Subcutaneous adipose tissue (tissue), 4 donors: ENCODE data around the gene NELL1. TPM values are rescaled to one million over a fixed set of nuclear protein-coding genes. Genes with fewer than 3 reads are reported as not detected.

Source experiments
- total RNA-seq, 4 donors: library from RNA; depleted of rRNA; stranded (reverse); fragments of >200 nt; gene quantifications; one replicate each; pipeline ENCODE4 v1.1.0, GENCODE V29; 2016
- TF ChIP-seq, protein P1 (sequence below): fragments of 450-650 bp; IDR thresholded peaks from one replicate; pipeline ENCODE4 v1.5.1; 2016; ENCODE audit warnings: low read depth, mild to moderate bottlenecking, control low read depth, antibody characterized with exemption, moderate library complexity

Gene NELL1
- not detected for total RNA-seq

DNA sequence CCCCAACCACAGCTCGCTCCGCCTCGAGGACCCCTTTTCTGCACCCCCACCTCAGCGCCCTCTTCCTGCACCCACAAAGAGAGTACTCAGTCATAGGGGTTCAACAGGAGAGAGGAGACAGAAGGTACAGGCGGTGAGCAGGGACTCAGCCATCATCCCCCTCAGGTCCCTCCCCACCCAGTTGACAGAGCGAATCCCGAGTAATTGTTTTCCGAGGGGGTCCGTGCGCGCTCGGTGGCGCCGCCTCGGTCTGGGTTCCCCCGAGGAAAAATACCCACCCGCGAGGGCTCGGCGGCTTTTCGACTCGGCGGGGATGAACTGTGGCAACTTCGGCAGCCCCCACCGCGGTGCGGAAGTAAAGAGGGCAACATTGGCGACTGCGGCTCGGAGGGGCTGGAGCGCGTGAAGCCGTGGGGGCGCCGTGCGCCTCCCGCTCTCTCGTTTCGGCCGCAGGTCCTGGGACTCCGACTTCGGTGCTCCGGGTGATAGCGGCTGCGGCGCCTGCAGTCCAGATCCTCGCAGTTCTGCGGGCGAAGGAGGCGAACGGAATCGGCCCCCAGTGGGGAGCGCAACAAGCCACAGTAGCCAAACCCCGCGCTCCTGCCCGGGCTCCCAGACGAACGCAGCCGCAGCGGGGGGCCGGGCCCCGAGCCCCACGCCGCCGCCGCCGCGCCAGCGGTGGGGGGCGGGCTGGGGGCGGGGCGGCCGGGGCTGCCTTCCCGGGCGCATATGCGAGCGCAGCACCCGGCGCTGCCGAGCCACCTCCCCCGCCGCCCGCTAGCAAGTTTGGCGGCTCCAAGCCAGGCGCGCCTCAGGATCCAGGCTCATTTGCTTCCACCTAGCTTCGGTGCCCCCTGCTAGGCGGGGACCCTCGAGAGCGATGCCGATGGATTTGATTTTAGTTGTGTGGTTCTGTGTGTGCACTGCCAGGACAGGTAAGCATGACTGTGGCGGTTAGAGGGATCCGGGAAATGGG is at the start of gene NELL1:
Gene NELL1, plus strand, starts transcription at position 743 of the 976 bp plus-strand sequence.
- TF ChIP-seq, protein P1, sequence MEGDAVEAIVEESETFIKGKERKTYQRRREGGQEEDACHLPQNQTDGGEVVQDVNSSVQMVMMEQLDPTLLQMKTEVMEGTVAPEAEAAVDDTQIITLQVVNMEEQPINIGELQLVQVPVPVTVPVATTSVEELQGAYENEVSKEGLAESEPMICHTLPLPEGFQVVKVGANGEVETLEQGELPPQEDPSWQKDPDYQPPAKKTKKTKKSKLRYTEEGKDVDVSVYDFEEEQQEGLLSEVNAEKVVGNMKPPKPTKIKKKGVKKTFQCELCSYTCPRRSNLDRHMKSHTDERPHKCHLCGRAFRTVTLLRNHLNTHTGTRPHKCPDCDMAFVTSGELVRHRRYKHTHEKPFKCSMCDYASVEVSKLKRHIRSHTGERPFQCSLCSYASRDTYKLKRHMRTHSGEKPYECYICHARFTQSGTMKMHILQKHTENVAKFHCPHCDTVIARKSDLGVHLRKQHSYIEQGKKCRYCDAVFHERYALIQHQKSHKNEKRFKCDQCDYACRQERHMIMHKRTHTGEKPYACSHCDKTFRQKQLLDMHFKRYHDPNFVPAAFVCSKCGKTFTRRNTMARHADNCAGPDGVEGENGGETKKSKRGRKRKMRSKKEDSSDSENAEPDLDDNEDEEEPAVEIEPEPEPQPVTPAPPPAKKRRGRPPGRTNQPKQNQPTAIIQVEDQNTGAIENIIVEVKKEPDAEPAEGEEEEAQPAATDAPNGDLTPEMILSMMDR = no peak

DNA sequence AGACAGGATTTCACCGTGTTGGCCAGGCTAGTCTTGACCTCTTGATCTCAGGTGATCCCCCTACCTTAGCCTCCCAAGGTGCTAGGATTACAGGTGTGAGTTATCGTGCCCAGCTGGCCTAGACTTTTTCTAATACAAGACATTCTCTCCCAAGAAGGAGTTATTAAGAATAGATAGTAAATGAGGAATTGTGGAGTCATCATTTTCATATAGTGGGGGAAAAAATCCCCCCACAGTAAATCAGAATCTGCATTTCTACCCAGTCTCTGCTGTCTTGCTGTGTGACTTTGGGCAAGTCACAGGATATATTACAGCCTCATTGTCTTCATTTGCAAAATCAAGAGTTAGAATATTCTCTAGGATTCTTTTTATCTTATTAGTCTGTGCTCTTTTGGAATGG is 48.4 kb upstream of the NELL1 start:
- TF ChIP-seq, protein P1 = no peak

DNA sequence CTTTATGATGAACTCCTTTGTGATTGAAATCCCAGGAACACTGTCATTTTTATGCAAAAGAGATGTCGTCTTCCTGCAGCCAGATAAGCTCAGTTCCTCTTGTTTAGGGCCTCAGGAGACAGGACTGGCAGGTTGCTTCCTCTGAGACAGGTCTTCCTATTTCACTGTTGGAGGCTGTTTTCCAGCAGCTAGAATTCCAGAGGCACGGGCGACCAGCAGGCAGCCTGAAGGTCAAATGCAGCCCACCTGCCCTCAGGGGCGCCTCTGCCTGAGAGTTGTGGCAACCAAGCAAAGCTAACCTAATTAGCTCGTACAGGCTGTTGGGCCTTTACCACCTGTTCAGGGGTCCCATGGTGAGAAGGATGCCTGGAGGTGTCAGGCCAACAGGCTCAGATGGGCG is 47.7 kb upstream of the NELL1 start:
- TF ChIP-seq, protein P1 = no peak

DNA sequence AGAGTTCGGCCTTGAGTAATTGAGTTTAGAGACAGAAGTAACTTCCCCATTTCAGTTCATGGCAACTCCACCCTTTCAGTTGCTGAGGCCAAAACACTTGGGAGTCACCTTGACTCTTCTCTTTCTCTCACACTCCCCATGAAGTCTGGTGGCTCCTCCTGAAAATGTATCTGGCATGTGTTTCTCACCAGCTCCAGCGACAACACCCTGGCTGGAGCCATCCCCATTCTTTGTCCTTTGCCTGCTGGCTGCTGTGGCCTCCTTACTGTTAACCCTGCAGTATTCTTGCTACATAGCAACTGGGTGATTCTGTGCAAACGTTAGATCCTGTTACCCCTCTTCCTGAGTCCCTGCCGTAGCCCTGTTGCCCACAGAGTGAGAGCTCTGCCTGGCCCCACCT is 46.1 kb upstream of the NELL1 start:
- TF ChIP-seq, protein P1 = no peak

DNA sequence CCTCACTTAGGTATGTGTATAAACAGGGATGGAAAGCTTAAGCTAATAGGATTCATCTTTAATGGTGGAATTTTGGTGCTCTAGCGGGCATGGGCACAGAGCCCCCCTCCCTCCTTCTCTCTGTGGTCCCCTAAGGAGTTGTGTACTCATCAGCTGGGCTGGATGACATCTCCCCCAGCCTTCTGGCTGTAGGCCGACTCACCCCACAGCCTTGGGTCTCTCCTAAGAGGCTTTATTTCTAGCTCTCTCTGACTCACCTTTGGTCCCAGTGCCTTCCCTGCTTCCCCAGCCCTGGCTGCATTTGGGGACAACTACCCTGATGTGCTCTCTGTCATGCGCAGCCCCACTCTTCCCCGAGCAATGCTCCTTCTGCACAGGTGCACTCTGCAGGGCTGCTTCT is 43.1 kb upstream of the NELL1 start:
- TF ChIP-seq, protein P1 = no peak

DNA sequence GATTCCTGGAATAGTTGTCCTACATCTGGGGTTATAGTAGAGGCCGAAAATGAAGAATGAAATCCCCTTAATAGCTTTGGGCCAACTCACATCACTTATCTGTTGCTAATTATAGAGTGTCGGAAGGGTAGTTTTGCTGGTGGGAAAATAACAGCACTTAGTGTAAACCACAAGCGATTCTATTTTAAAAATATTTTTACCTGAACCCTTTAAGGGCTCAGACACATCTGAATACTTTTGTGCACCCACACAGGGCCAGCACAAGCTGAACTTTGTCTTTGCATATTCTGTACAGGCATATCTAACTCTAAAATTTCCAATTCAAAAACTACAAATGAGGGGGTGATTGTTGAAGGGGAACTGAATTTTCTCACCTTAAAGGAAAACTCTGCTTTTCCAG is 42.4 kb upstream of the NELL1 start:
- TF ChIP-seq, protein P1 = no peak

DNA sequence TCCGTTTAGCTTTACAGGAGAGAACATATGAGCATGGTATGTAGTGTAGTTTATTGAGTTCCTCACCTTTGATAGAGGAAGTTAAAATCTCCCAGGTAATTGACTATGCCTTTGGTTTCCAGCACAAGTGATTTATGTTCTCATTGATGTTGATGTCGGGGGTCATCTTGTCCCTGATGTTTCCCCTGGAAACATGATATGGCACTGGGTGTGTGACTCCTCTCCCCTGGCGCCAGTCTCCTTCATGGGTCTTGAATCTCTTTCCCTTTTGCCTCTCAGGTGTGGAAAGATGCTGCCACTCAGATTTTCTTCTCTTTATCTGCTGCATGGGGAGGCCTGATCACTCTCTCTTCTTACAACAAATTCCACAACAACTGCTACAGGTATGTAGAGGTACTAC is 41.7 kb upstream of the NELL1 start:
- TF ChIP-seq, protein P1 = no peak
